Fibroblast of villous mesenchyme (primary cell): Measurements from ENCODE around the gene PARVA. TPM values are rescaled to one million over a fixed set of nuclear protein-coding genes. Genes with fewer than 3 reads are reported as not detected.
"Not testable (repeated sequence)": the region's sequence is repeated elsewhere in the genome, so short reads cannot be mapped to it uniquely, and the experiment has no call there.

Source experiments
- DNase-seq: peaks from one replicate; pipeline ENCODE4 v3.0.0-alpha.2; 2010; ENCODE audit warnings: low read depth
- H3K4me3 ChIP-seq: 2 replicates; pipeline ENCODE4 v1.5.1; 2011; ENCODE audit warnings: low read depth, mild to moderate bottlenecking, low read length
- total RNA-seq: library from RNA; depleted of rRNA; stranded (reverse); fragments of >200 nt; gene quantifications from 2 replicates; pipeline ENCODE4 v1.2.3, GENCODE V29; 2012
- TF ChIP-seq, protein P1 (sequence below): IDR thresholded peaks from 2 replicates; pipeline ENCODE4 v1.5.1; 2012; ENCODE audit warnings: low read depth, mild to moderate bottlenecking, low read length; ENCODE audit not compliant: insufficient read depth

Gene PARVA
- total RNA-seq, 1 donor: 76.4 TPM

DNA sequence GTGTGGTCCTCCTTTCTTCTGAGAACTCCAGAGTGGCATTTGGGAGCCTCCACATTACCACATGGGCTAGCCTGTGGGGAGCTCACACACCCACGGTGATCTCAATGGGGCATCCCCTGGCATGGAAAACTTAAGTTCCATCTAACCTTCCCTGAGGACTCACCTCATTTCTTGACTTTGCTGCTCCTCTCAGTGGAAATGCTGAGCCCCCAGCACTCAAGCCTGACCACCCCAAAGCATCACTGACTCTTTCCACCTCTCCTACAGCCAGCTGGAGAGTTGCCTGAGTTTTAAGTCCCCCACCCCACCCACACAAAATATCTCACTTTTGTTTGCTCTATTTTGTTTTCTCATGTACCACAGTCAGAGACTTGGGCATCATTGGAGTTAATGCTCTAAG lies 23.8 kb upstream of the PARVA start:
- TF ChIP-seq, protein P1, sequence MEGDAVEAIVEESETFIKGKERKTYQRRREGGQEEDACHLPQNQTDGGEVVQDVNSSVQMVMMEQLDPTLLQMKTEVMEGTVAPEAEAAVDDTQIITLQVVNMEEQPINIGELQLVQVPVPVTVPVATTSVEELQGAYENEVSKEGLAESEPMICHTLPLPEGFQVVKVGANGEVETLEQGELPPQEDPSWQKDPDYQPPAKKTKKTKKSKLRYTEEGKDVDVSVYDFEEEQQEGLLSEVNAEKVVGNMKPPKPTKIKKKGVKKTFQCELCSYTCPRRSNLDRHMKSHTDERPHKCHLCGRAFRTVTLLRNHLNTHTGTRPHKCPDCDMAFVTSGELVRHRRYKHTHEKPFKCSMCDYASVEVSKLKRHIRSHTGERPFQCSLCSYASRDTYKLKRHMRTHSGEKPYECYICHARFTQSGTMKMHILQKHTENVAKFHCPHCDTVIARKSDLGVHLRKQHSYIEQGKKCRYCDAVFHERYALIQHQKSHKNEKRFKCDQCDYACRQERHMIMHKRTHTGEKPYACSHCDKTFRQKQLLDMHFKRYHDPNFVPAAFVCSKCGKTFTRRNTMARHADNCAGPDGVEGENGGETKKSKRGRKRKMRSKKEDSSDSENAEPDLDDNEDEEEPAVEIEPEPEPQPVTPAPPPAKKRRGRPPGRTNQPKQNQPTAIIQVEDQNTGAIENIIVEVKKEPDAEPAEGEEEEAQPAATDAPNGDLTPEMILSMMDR: no peak
- no peak overlapping the region for H3K4me3 ChIP-seq
- DNase-seq: no peak

DNA sequence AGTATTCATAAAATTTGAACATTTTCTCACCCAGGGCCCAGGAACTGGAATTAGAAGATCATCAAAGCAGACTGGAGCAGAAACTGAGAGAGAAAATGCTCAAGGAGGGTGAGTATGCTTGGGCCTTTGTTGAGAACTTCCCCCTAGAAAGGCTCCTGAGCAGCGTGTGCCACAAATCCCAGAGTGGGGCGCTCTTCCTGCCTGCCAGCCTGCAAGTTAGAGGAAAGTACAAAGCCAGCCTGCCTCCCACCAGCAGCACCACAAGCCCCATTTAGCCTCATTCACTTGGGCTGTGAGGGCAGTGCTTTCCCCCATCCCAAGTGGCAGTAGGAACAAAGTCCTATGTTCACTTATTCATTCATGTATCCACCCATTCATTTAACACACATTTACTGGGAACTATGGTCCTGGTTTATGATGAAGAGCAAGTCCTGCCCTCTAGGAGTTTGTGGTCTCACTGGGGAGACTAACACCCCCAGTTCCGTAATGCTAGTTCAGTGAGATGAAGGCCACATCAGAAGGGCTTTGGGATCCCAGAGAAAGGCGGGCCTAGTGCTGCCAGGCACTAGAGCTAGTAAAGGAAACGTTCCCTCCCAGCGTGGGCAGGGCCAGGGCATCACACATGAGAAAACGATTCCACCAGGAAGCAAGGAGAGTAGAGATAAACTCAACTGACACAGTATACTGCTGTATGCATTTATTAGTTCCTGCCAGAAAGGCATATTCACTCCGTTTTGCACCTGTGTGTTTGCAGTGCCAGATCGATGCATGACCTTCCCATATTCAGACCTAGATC lies 22.4 kb upstream of the PARVA start:
- no peak overlapping the region for H3K4me3 ChIP-seq
- DNase-seq: no peak
- TF ChIP-seq, protein P1: no peak

DNA sequence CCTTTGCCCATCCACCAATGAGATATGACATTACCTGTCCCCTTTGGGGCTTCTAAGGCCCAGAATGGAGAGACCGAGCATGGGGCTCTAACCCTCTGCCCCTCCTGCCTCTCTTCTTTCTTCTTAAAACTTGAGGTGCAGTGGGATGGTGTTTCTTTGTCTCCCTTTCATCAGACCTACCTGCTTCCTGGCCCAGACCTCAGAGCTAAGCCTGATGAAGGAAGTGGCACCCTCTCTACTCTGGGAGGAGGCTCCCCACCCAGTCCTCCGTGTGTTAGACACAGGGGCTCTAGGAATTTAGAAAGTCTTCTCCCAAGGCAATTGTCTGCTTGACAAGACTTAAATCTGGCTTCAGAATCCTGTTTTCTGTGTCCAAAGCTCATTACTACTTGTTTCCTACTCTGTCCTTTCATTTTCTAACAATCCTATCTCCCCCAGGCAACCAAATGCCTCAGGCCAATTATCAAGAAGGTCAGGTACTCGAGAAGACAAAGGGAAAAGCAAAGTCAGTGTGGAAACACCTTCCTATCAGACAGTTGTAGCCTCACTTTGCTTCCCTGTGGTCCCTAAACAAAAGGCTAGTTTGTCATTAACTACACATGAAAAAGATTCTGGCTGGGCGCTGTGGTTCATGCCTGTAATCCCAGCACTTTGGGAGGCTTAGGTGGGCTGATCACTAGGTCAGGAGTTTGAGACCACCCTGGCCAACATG lies 20.3 kb upstream of the PARVA start:
- DNase-seq: no peak
- H3K4me3 ChIP-seq: no peak overlapping the region
- TF ChIP-seq, protein P1: no peak

DNA sequence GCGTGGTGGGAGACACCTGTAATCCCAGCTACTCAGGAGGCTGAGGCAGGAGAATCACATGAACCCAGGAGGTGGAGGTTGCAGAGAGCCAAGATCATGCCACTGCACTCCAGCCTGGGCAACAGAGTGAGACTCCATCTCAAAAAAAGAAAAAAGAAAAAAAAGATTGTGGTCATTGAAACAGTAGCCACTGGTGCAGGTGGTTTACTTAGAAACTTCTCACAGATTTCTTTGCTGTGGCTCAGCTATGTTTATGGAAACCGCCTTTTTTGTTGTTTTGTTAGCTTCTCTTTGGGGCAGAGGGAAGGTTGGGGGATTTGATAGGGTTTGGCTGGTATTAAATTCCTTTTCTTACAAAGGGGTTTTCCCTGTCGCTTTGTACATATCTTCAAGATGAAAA lies 19.7 kb upstream of the PARVA start:
- not testable (repeated sequence) for DNase-seq, H3K4me3 ChIP-seq

DNA sequence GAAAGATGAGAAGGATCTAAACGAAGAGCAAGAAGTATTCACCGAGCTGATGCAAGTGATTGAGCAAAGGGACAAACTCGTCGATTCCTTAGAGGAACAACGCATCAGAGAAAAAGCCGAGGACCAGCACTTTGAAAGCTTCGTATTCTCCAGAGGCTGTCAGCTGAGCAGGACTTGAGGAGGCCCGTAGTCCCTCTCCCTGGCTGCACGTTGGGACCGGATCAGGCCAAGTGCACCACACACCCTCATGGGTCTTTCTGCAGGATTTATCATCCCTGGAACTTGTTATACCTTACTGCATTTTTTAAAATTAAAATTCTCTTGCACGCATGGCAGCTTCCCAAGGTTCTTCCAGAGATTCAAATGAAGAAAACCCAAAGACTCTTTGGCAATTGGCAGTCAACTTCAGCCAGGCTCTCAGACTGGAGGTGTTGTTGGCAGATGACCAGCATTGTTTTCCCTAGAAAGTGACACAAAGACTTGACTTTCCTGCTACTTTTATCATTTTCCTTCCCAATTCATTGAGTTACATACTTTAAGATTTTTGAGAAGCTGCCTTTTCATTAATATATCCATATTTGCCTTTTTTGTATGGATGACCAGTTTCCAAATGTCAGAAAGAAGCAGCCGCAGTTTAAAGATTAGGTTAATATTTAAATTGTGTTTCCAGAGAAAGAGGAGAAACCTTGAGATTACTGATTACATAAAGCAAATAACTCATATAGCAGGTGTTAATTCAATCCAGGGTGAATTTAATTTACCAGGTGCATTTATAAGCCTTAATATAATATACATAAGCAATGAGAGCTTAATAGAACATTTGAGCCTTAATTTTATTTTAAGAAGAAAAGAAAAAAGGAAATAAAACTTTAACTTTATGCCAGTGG lies 18.8 kb upstream of the PARVA start:
- DNase-seq: no peak
- H3K4me3 ChIP-seq: no peak overlapping the region
- TF ChIP-seq, protein P1: no peak

DNA sequence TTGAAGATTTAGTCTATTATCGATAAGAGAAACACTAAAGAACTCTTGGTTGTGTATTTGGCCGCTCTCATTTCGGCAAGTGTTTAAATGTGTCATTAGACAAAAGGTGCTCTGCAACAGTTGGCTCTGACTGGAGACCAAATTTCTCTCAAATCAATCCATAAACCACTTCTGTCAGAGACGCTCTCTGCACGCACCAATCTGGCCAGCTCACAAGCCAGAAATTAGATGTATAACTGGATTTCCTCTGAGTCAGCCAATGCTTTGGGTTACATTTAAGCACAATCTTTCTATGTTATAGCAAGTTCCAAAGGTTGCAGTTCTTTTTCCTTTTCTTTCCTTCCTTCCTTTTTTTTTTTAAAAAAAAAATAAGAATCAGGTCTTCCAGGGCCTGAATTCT lies 17.6 kb upstream of the PARVA start:
- no peak overlapping the region for H3K4me3 ChIP-seq
- no peak for DNase-seq
- TF ChIP-seq, protein P1: no peak

DNA sequence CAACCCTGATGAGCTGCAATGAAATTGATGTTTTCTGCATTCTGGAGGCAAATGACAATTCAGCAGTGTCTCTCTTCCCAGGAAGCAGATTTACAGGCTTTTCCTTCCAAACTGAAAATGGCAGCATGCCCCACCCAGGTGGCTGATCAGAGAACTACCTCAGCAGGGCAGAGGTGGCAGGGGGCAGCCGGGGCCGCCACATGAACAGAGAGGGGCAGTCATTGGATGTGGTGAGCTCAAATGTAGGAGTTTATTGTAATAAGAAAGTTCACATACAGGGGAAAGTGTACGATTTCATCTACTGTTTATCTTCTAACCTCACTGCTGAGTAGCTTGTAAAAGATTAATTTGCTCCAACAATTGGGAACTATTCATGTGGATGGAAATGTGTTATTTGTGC lies 15.7 kb upstream of the PARVA start:
- no peak for DNase-seq
- H3K4me3 ChIP-seq: no peak overlapping the region
- TF ChIP-seq, protein P1: no peak
